ENCODE measurements around the gene MEFV. TPM values are rescaled to one million over a fixed set of nuclear protein-coding genes. Genes with fewer than 3 reads are reported as not detected.

The MEFV gene
- total and polyA plus RNA-seq, 2 of the 13 experiments (the other 11 are each of a cell fraction or from before 2014, with no cell fraction given), result 0.22 TPM; not detected in 1

DNA sequence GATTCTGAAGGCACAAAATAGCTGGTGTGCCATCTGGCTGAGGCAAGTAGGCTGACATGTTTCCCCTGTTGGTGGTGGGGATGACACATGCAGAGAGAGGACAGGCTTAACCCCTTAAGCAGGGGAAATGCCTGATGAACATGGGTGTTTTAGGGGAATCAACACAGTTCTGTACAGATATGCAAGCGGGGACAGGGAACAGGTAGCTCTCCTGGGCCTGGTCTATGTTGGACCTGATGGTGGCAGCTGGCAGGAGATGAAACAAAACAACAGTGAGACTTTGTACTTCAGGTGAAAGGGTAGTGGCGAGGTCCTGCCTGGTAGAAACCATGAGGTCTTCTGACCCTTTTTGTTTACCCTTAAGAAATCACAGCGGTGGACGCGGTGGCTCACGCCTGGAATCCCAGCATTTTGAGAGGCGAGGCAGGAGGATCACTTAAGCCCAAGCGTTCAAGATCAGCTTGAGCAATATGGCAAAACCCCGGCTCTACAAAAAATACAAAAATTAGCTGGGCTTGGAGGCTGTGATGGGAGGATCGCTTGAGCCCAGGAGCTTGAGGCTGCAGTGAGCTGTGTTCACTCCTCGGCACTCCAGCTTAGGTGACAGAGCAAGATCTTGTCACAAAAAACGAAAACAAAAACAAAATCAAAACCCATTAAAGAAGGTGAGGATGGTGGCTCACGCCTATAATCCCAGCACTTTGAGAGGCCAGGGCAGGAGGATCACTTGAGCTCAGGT is 57.9 kb downstream of the MEFV start (continued):
- TF ChIP-seq NFIC (IDR thresholded peaks at IDR 0.05; ENCODE audit: low read length), result 0 out of 2 replicates have a peak, but pooled peaks have one; percentile 44
- peak; percentile 91 for TF ChIP-seq ZNF770 (CRISPR knock-in tag; IDR thresholded peaks at IDR 0.05)
- no peak for TF ChIP-seq DNMT1 (CRISPR knock-in tag; IDR thresholded peaks at IDR 0.05)
- TF ChIP-seq GTF2F1 (IDR thresholded peaks at IDR 0.05; ENCODE audit: low read length), result no peak
- TF ChIP-seq NONO (IDR thresholded peaks at IDR 0.05), result no peak
- TF ChIP-seq NONO (CRISPR knock-in tag; conservative IDR thresholded peaks at IDR 0.05), result no peak
- TF ChIP-seq ZFP82 (CRISPR knock-in tag; IDR thresholded peaks at IDR 0.05; ENCODE audit: borderline replicate concordance), result no peak
- no peak for TF ChIP-seq IKZF1 (IDR thresholded peaks at IDR 0.05)
- no peak for TF ChIP-seq TOPORS (CRISPR knock-in tag; IDR thresholded peaks at IDR 0.05)
- TF ChIP-seq, protein P1, sequence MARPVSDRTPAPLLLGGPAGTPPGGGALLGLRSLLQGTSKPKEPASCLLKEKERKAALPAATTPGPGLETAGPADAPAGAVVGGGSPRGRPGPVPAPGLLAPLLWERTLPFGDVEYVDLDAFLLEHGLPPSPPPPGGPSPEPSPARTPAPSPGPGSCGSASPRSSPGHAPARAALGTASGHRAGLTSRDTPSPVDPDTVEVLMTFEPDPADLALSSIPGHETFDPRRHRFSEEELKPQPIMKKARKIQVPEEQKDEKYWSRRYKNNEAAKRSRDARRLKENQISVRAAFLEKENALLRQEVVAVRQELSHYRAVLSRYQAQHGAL (CRISPR knock-in tag; IDR thresholded peaks at IDR 0.05; ENCODE audit: not compliant biosample characterization), result no peak
- TF ChIP-seq ZFP1 (CRISPR knock-in tag; IDR thresholded peaks at IDR 0.05), result no peak
- no peak for TF ChIP-seq ZXDC (CRISPR knock-in tag; IDR thresholded peaks at IDR 0.05)
- TF ChIP-seq, protein P2, sequence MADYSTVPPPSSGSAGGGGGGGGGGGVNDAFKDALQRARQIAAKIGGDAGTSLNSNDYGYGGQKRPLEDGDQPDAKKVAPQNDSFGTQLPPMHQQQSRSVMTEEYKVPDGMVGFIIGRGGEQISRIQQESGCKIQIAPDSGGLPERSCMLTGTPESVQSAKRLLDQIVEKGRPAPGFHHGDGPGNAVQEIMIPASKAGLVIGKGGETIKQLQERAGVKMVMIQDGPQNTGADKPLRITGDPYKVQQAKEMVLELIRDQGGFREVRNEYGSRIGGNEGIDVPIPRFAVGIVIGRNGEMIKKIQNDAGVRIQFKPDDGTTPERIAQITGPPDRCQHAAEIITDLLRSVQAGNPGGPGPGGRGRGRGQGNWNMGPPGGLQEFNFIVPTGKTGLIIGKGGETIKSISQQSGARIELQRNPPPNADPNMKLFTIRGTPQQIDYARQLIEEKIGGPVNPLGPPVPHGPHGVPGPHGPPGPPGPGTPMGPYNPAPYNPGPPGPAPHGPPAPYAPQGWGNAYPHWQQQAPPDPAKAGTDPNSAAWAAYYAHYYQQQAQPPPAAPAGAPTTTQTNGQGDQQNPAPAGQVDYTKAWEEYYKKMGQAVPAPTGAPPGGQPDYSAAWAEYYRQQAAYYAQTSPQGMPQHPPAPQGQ (CRISPR knock-in tag; IDR thresholded peaks at IDR 0.05; ENCODE audit: borderline replicate concordance), result no peak
- no peak for TF ChIP-seq ZBTB1 (CRISPR knock-in tag; IDR thresholded peaks at IDR 0.05; ENCODE audit: borderline replicate concordance)
- TF ChIP-seq ELF1 (CRISPR knock-in tag; IDR thresholded peaks at IDR 0.05), result no peak; the same call in 1 of the 2 replicates
- no peak for TF ChIP-seq TRIM22 (IDR thresholded peaks at IDR 0.05)
- TF ChIP-seq ZBED4 (CRISPR knock-in tag; IDR thresholded peaks at IDR 0.05; ENCODE audit: borderline replicate concordance), result no peak
